ENCODE measurements around the gene CSF2. TPM values are rescaled to one million over a fixed set of nuclear protein-coding genes. Genes with fewer than 3 reads are reported as not detected.

The CSF2 gene
- total RNA-seq, 1 experiment from 2014 or later, result 0.30 TPM

DNA sequence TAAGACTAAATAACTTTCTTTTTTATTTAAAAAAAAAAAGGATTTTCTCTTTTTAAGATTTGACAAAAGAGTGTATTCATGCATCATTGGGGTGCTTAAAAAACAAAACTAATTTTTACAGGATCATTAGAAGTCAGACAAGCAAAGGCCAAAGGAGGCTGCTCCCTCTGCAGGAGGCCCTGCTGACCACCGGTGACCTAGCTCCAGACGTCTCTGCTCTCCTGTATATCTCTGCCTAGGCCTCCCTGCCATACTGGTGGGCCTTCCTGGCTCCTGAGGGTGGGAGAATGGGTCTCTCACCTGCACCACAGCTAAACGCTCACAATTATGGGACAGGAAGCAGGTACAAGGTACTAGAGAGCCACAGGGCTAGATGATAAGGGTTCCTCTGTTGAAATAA lies 36.6 kb downstream of the CSF2 start:
- Histone ChIP-seq H3K4me2 (ENCODE audit: low read length) (no peak overlapping the region), H3K79me2 (ENCODE audit: insufficient read depth, low read length) (no peaks in the 10 kb centered on the region), H3K27me3 (ENCODE audit: insufficient read depth, low read length) (no peaks in the 10 kb centered on the region), H3K4me1 (ENCODE audit: control insufficient read depth in 1 of 2, insufficient read depth in 2 of 2, low read length in 2 of 2) (no peaks in the 10 kb centered on the region), H3K36me3 (ENCODE audit: control insufficient read depth in 1 of 2, insufficient read depth in 2 of 2, low read length in 2 of 2) (no peaks in the 10 kb centered on the region), H3K9me3 (ENCODE audit: control insufficient read depth in 1 of 2, insufficient read depth in 1 of 2, low read depth in 1 of 2, low read length in 2 of 2) (no peaks in the 10 kb centered on the region), H3K27ac (ENCODE audit: low read depth, low read length) (no peak overlapping the region), H3K9ac (ENCODE audit: low read length) (no peak overlapping the region), H2AFZ (ENCODE audit: low read depth, low read length, poor library complexity, severe bottlenecking) (no peak overlapping the region), H3K9me2 (ENCODE audit: insufficient read depth) (no peaks in the 10 kb centered on the region), H4K20me1 (ENCODE audit: insufficient read depth) (no peaks in the 10 kb centered on the region), H3K4me3 (replicated peaks in 1 of 2; ENCODE audit: low read depth in 1 of 2, low read length in 2 of 2) (no peak overlapping the region)
- TF ChIP-seq ELF1 (IDR thresholded peaks at IDR 0.05; ENCODE audit: borderline replicate concordance, low read depth) (no peak), EZH2phosphoT487 (IDR thresholded peaks at IDR 0.05; ENCODE audit: borderline replicate concordance) (no peak), EZH2 (IDR thresholded peaks at IDR 0.05) (no peak), CEBPB (IDR thresholded peaks at IDR 0.05; ENCODE audit: low read depth) (no peak), FOSL1 (IDR thresholded peaks at IDR 0.05; ENCODE audit: low read depth) (no peak), TCF7L2 (IDR thresholded peaks at IDR 0.05; ENCODE audit: borderline replicate concordance, extremely low read depth, insufficient read depth, insufficient read length) (no peak), POLR2AphosphoS5 (IDR thresholded peaks at IDR 0.05; ENCODE audit: low read depth, low read length) (no peak), ZNF274 (IDR thresholded peaks at IDR 0.05; ENCODE audit: low read depth, low read length) (no peak), SP1 (IDR thresholded peaks at IDR 0.05; ENCODE audit: low read depth) (no peak), ZFX (IDR thresholded peaks at IDR 0.05) (no peak), JUND (IDR thresholded peaks at IDR 0.05) (no peak), YY1 (IDR thresholded peaks at IDR 0.05; ENCODE audit: extremely low read depth, insufficient replicate concordance, low read depth, low read length) (no peak), RAD21 (IDR thresholded peaks at IDR 0.05; ENCODE audit: low read depth) (no peak)
- TF ChIP-seq, protein P1, sequence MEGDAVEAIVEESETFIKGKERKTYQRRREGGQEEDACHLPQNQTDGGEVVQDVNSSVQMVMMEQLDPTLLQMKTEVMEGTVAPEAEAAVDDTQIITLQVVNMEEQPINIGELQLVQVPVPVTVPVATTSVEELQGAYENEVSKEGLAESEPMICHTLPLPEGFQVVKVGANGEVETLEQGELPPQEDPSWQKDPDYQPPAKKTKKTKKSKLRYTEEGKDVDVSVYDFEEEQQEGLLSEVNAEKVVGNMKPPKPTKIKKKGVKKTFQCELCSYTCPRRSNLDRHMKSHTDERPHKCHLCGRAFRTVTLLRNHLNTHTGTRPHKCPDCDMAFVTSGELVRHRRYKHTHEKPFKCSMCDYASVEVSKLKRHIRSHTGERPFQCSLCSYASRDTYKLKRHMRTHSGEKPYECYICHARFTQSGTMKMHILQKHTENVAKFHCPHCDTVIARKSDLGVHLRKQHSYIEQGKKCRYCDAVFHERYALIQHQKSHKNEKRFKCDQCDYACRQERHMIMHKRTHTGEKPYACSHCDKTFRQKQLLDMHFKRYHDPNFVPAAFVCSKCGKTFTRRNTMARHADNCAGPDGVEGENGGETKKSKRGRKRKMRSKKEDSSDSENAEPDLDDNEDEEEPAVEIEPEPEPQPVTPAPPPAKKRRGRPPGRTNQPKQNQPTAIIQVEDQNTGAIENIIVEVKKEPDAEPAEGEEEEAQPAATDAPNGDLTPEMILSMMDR (IDR thresholded peaks at IDR 0.05 in 2 of 3, conservative IDR thresholded peaks at IDR 0.05 in 1 of 3; ENCODE audit: borderline replicate concordance in 1 of 3, insufficient read depth in 1 of 3, low read depth in 2 of 3, low read length in 2 of 3), result no peak
- ATAC-seq, result no peak
- intact Hi-C loops (cut with micrococcal nuclease), result no loop called here
- BruUV-seq (replicated peaks), result no TSS peak
- DNase-seq (ENCODE audit: low read depth, low spot score), result no peak
- ChIA-PET RAD21 (ENCODE audit: low non-redundant PET in 1 of 2, low total read pairs in 2 of 2, uncharacterized antibody in 2 of 2, unreplicated experiment in 2 of 2) (no interaction called here), POLR2A (no interaction called here), CTCF (no interaction called here)

Measured in HCT116 (cell line).